CD14-positive monocyte (primary cell): ENCODE results near the gene SMIM10L1. TPM values are rescaled to one million over a fixed set of nuclear protein-coding genes. Genes with fewer than 3 reads are reported as not detected.

Experiments used
- DNase-seq, 3 donors: peaks; one replicate each; pipeline ENCODE4 v3.0.0-alpha.2; 2011 to 2022
- H2AFZ ChIP-seq: 2 replicates; pipeline ENCODE4 v1.6.0; 2012; ENCODE audit warnings: mild to moderate bottlenecking, low read depth, low read length, inconsistent platforms; ENCODE audit not compliant: insufficient read depth, poor library complexity, severe bottlenecking
- H3K27ac ChIP-seq, 2 donors: 1 replicate in 1 of 2; 2 replicates in 1 of 2; pipeline ENCODE4 v1.5.1; 2012 to 2013; ENCODE audit warnings: low read length in 2 of 2, control low read depth in 1 of 2, inconsistent platforms in 1 of 2, low read depth in 1 of 2, mild to moderate bottlenecking in 1 of 2
- H3K27me3 ChIP-seq, 2 donors: one replicate each; pipeline versions ENCODE4 v1.6.0 to v1.6.1; 2011 to 2013; ENCODE audit warnings: low read length in 2 of 2; ENCODE audit not compliant: control insufficient read depth in 2 of 2, insufficient read depth in 2 of 2
- H3K36me3 ChIP-seq, 2 donors: replicated peaks in 1 of 2; 1 replicate in 1 of 2; 2 replicates in 1 of 2; pipeline versions ENCODE4 v1.5.1 to v1.6.1; 2012 to 2013; ENCODE audit warnings: low read length in 2 of 2, control low read depth in 1 of 2, inconsistent platforms in 1 of 2, mild to moderate bottlenecking in 1 of 2; ENCODE audit not compliant: insufficient read depth in 2 of 2, control insufficient read depth in 1 of 2
- H3K4me1 ChIP-seq, 2 donors: 1 replicate in 1 of 2; 2 replicates in 1 of 2; pipeline versions ENCODE4 v1.5.1 to v1.6.1; 2012 to 2013; ENCODE audit warnings: low read length in 2 of 2, control low read depth in 1 of 2, inconsistent platforms in 1 of 2, mild to moderate bottlenecking in 1 of 2, moderate library complexity in 1 of 2; ENCODE audit not compliant: insufficient read depth in 2 of 2, control insufficient read depth in 1 of 2
- H3K4me2 ChIP-seq: replicated peaks from 2 replicates; pipeline ENCODE3; 2012; ENCODE audit warnings: low read length, moderate library complexity, mild to moderate bottlenecking; ENCODE audit not compliant: poor library complexity, severe bottlenecking; ENCODE audit errors: extremely low read depth
- H3K4me3 ChIP-seq, 3 experiments: fragments of 200-600 bp in 1 of 3; sonication (generic) in 1 of 3; replicated peaks in 1 of 3; 1 replicate in 2 of 3; 2 replicates in 1 of 3; pipeline ENCODE4 v1.5.1; 2011 to 2013; ENCODE audit warnings: low read length in 3 of 3, mild to moderate bottlenecking in 3 of 3, control low read depth in 2 of 3, low read depth in 2 of 3, inconsistent platforms in 1 of 3, moderate library complexity in 1 of 3
- H3K79me2 ChIP-seq: 2 replicates; pipeline ENCODE4 v1.6.0; 2012; ENCODE audit warnings: mild to moderate bottlenecking, control low read depth, inconsistent platforms, low read length, moderate library complexity; ENCODE audit not compliant: insufficient read depth
- H3K9ac ChIP-seq: 2 replicates; pipeline ENCODE4 v1.6.0; 2017; ENCODE audit warnings: low read length, mild to moderate bottlenecking; ENCODE audit not compliant: insufficient read depth, poor library complexity, severe bottlenecking
- H3K9me3 ChIP-seq, 2 donors: replicated peaks in 1 of 2; 1 replicate in 1 of 2; 2 replicates in 1 of 2; pipeline versions ENCODE4 v1.5.1 to v1.6.1; 2012 to 2013; ENCODE audit warnings: low read length in 2 of 2, control low read depth in 1 of 2; ENCODE audit not compliant: control insufficient read depth in 1 of 2, insufficient read depth in 1 of 2
- H4K20me1 ChIP-seq: 2 replicates; pipeline ENCODE4 v1.6.0; 2012; ENCODE audit warnings: mild to moderate bottlenecking, low read length, control low read depth, moderate library complexity; ENCODE audit not compliant: insufficient read depth
- H3K27ac Mint-ChIP-seq, 7 donors: one replicate each; pipeline ENCODE4 v1.8.0; 2020; ENCODE audit warnings: mild to moderate bottlenecking in 7 of 7, mixed read lengths in 7 of 7, moderate library complexity in 6 of 7, inconsistent platforms in 2 of 7
- H3K27me3 Mint-ChIP-seq, 3 donors: one replicate each; pipeline ENCODE4 v1.8.0; 2021 to 2022; ENCODE audit warnings: low read depth in 3 of 3, mild to moderate bottlenecking in 3 of 3, mixed read lengths in 3 of 3, moderate library complexity in 3 of 3, inconsistent platforms in 1 of 3
- H3K36me3 Mint-ChIP-seq, 2 donors: one replicate each; pipeline ENCODE4 v1.8.0; 2020; ENCODE audit warnings: mixed read lengths in 2 of 2, inconsistent platforms in 1 of 2, mild to moderate bottlenecking in 1 of 2
- H3K4me1 Mint-ChIP-seq: one replicate; pipeline ENCODE4 v1.8.0; 2020; ENCODE audit warnings: mild to moderate bottlenecking, mixed read lengths
- H3K4me3 Mint-ChIP-seq, 2 donors: one replicate each; pipeline ENCODE4 v1.8.0; 2020; ENCODE audit warnings: mild to moderate bottlenecking in 2 of 2, mixed read lengths in 2 of 2, moderate library complexity in 1 of 2
- H3K9me3 Mint-ChIP-seq, 7 donors: one replicate each; pipeline ENCODE4 v1.8.0; 2020 to 2022; ENCODE audit warnings: mixed read lengths in 7 of 7, mild to moderate bottlenecking in 6 of 7, moderate library complexity in 6 of 7, inconsistent platforms in 2 of 7
- WGBS: methylation state at CpG from one replicate; pipeline ENCODE4 v1.1.5; 2013; ENCODE audit warnings: missing lambda C conversion rate; ENCODE audit not compliant: insufficient coverage; 5-methylcytosine and 5-hydroxymethylcytosine counted together
- intact Hi-C, 2 donors: fragments of 100-400 bp; cut with micrococcal nuclease; formaldehyde crosslinking; loops; one replicate each; pipeline versions ENCODE4 v1.15.0 to v1.15.1; 2023
- polyA plus RNA-seq, 3 donors: library from polyadenylated mRNA; depleted of rRNA in 1 of 3; unstranded in 2 of 3; stranded (reverse) in 1 of 3; fragments of 300-500 nt in 2 of 3; fragments of >200 nt in 1 of 3; fragmentation: Illumina TruSeq in 2 of 3; gene quantifications; 1 replicate in 2 of 3; 2 replicates in 1 of 3; pipeline ENCODE4 v1.2.3, GENCODE V29; 2012 to 2021
- TF ChIP-seq, protein P1 (sequence below): fragments of 200-600 bp; IDR thresholded peaks from one replicate; pipeline ENCODE4 v1.8.0; 2022; ENCODE audit warnings: antibody characterized with exemption, mild to moderate bottlenecking

The SMIM10L1 gene
- polyA plus RNA-seq, 3 donors: 1.4 to 7.8 (median 7.3) TPM

DNA sequence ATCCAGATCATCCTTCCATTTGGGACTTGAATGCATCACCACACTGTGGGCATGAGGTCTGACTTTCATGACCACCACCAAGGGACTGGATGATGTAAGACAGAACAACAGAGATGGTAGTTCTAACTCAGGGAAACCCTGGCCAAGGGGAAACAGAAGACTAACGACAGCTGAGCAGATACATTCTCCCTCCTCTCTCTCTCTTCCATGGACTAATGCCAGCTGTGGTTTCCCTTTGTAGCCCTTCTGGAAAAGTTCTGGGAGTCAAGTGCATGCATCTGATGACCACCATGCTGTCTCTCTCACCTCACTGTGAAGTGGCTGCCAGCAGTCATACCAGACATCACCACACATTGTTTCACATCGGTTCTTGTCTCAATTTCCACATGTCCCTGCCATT lies 40.0 kb upstream of the SMIM10L1 start:
- H3K9me3 ChIP-seq: peaks cover 6 to 11% of the 10 kb centered on the region in 2 donors
- DNase-seq: no peak
- H3K36me3 ChIP-seq: peaks cover 3 to 5% of the 10 kb centered on the region in 2 donors
- peaks cover 17 to 25% of the 10 kb centered on the region in 2 donors for H3K36me3 Mint-ChIP-seq
- H3K4me3 Mint-ChIP-seq: no peak overlapping the region
- peaks cover 0 to 19% (median 6%) of the 10 kb centered on the region in 7 donors for H3K9me3 Mint-ChIP-seq
- peaks cover 1% of the 10 kb centered on the region for H3K4me1 Mint-ChIP-seq
- no peaks in the 10 kb centered on the region for H3K27me3 ChIP-seq
- H3K79me2 ChIP-seq: peaks cover 11% of the 10 kb centered on the region
- H3K27ac Mint-ChIP-seq: no peak overlapping the region
- H4K20me1 ChIP-seq: no peaks in the 10 kb centered on the region
- H3K9ac ChIP-seq: no peak overlapping the region
- intact Hi-C loops: no loop called here
- no peak overlapping the region for H3K27ac ChIP-seq
- no peak overlapping the region for H3K4me3 ChIP-seq
- no peak overlapping the region for H2AFZ ChIP-seq
- no peaks in the 10 kb centered on the region for H3K4me1 ChIP-seq
- H3K27me3 Mint-ChIP-seq: no peaks in the 10 kb centered on the region
- TF ChIP-seq, protein P1, sequence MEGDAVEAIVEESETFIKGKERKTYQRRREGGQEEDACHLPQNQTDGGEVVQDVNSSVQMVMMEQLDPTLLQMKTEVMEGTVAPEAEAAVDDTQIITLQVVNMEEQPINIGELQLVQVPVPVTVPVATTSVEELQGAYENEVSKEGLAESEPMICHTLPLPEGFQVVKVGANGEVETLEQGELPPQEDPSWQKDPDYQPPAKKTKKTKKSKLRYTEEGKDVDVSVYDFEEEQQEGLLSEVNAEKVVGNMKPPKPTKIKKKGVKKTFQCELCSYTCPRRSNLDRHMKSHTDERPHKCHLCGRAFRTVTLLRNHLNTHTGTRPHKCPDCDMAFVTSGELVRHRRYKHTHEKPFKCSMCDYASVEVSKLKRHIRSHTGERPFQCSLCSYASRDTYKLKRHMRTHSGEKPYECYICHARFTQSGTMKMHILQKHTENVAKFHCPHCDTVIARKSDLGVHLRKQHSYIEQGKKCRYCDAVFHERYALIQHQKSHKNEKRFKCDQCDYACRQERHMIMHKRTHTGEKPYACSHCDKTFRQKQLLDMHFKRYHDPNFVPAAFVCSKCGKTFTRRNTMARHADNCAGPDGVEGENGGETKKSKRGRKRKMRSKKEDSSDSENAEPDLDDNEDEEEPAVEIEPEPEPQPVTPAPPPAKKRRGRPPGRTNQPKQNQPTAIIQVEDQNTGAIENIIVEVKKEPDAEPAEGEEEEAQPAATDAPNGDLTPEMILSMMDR: no peak
- no peak overlapping the region for H3K4me2 ChIP-seq
- WGBS: no CpG with 5 or more reads among the region's 2 CpGs

DNA sequence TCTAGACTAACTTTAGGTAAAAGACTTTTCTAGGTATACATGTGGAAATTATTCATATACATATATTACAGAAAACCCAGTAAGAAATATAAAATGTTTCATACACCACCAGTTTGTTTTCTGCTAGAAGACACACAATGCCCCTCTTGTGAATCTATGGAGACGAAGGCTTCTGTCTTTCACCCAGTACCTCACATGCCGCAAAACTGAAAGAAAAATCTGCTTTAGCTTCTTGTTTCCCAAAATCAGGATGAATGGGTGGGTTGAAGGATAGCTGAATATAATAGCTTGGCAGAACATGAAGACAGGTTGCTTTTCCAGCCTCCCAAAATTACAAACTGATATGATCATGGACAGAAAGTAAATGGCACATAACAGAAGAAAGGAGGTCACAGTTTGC lies 37.8 kb upstream of the SMIM10L1 start:
- WGBS: no CpG with 5 or more reads among the region's 2 CpGs
- peaks cover 0 to 16% (median 4%) of the 10 kb centered on the region in 7 donors for H3K9me3 Mint-ChIP-seq

More for the DNA sequence above, 37.8 kb upstream of the SMIM10L1 start:
- H3K27ac ChIP-seq: no peak overlapping the region
- Mint-ChIP-seq H3K27ac (no peak overlapping the region), H3K36me3 (peaks cover 14 to 19% of the 10 kb centered on the region in 2 donors), H3K27me3 (peaks cover 0 to 2% (median 0%) of the 10 kb centered on the region in 3 donors), H3K4me1 (peaks cover 8% of the 10 kb centered on the region), H3K4me3 (no peak overlapping the region)
- H3K9me3 ChIP-seq: peaks cover 6 to 7% of the 10 kb centered on the region in 2 donors
- intact Hi-C loops: no loop called here
- TF ChIP-seq, protein P1: no peak
- no peak overlapping the region for H2AFZ ChIP-seq
- DNase-seq: no peak
- H3K36me3 ChIP-seq: peaks cover 0 to 2% of the 10 kb centered on the region in 2 donors
- no peak overlapping the region for H3K4me2 ChIP-seq
- H3K79me2 ChIP-seq: peaks cover 11% of the 10 kb centered on the region
- no peak overlapping the region for H3K9ac ChIP-seq
- H3K4me3 ChIP-seq: no peak overlapping the region
- no peaks in the 10 kb centered on the region for H3K27me3 ChIP-seq
- no peaks in the 10 kb centered on the region for H3K4me1 ChIP-seq
- peaks cover 2% of the 10 kb centered on the region for H4K20me1 ChIP-seq
